Measurements from ENCODE around the gene C1orf210. TPM values are rescaled to one million over a fixed set of nuclear protein-coding genes. Genes with fewer than 3 reads are reported as not detected.

The C1orf210 gene
- total RNA-seq, 1 donor from 2014 or later = not detected

- ATAC-seq (ENCODE audit: poor library complexity) (no peak), DNase-seq (no peak)
- intact Hi-C loops (cut with DNase I) = no loop called here
Measured at GRCh38 chr1:43279666-43280065, 5.7 kb downstream of the C1orf210 start.

GRCh38 chr1:43279161-43279560 lies 6.2 kb downstream of the C1orf210 start:
- intact Hi-C loops (cut with DNase I) = no loop called here

GRCh38 chr1:43277116-43277876 lies 8.1 kb downstream of the C1orf210 start:
- ATAC-seq (ENCODE audit: poor library complexity) (no peak), DNase-seq (no peak)
- intact Hi-C loops (cut with DNase I) = no loop called here

More at GRCh38 chr1:43279161-43279560, 6.2 kb downstream of the C1orf210 start:
- DNase-seq (no peak), ATAC-seq (ENCODE audit: poor library complexity) (no peak)

GRCh38 chr1:43276673-43277072 lies 8.7 kb downstream of the C1orf210 start:
- DNase-seq = no peak
- ATAC-seq (ENCODE audit: poor library complexity) = no peak
- intact Hi-C loops (cut with DNase I) = no loop called here

GRCh38 chr1:43275826-43276620 lies 9.4 kb downstream of the C1orf210 start:
- ATAC-seq (ENCODE audit: poor library complexity) = no peak
- no peak for DNase-seq
- intact Hi-C loops (cut with DNase I) = no loop called here

GRCh38 chr1:43274804-43275180 lies 10.6 kb downstream of the C1orf210 start:
- intact Hi-C loops (cut with DNase I) = no loop called here

DNA sequence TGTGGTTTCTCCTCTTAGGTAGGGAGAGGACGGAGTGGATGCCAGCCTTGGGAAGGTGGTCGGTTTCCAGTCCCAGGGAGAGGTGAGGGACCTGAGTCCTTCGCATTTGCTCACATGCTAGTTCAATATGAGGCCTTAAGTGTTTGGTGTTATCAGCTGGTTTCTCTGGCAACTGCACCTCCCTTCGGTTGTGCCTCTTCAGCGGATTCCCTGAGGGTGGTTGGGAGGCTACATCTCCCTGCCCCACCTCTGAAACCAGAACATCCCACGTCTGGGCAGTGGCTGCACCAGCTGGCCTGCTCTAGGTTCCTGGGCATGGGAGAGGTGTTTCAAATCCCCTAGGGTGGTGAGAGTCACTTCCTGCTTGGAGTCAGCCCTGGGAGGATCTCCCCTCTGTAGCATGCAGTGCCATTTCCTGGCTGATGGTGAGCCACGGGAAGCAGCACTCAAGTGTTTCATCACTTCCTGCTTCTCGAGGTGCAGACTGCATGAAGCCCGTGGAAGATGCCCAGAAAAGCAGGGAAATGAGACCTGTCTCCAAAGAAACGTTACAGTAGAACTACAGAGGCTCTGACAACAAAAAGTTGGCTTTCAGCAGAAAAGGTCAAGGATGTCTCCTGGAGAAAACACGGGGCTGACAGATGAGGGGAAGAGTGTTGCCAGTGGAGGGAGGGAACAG lies 11.1 kb downstream of the C1orf210 start:
- intact Hi-C loops (cut with DNase I) = no loop called here
- ATAC-seq (ENCODE audit: poor library complexity) = peak; percentile 19
- no peak for DNase-seq

More at GRCh38 chr1:43274804-43275180, 10.6 kb downstream of the C1orf210 start:
- ATAC-seq (ENCODE audit: poor library complexity) (no peak), DNase-seq (no peak)

- ATAC-seq (ENCODE audit: poor library complexity) = no peak
- no peak for DNase-seq
- intact Hi-C loops (cut with DNase I) = no loop called here
Measured at GRCh38 chr1:43273708-43274107, 11.7 kb downstream of the C1orf210 start.

DNA sequence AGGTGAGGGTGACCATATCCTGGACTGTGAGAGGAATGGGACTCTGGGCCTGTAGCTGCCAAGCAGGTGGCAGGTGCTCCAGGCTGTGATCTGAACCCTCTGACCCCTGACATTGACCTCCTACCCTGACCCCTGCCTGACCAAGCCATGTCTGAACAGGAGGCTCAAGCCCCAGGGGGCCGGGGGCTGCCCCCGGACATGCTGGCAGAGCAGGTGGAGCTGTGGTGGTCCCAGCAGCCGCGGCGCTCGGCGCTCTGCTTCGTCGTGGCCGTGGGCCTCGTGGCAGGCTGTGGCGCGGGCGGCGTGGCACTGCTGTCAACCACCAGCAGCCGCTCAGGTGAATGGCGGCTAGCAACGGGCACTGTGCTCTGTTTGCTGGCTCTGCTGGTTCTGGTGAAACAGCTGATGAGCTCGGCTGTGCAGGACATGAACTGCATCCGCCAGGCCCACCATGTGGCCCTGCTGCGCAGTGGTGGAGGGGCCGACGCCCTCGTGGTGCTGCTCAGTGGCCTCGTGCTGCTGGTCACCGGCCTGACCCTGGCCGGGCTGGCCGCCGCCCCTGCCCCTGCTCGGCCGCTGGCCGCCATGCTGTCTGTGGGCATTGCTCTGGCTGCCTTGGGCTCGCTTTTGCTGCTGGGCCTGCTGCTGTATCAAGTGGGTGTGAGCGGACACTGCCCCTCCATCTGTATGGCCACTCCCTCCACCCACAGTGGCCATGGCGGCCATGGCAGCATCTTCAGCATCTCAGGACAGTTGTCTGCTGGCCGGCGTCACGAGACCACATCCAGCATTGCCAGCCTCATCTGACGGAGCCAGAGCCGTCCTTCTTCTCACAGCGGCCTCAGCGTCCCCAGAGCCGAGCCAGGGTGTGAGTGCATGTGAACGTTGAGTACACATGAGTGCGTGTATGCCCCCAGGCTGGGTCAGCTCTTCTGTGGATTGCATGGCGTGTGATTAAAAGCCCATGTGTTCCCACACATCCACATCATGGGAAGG lies 12.5 kb downstream of the C1orf210 start:
- ATAC-seq (ENCODE audit: poor library complexity) = no peak

DNA sequence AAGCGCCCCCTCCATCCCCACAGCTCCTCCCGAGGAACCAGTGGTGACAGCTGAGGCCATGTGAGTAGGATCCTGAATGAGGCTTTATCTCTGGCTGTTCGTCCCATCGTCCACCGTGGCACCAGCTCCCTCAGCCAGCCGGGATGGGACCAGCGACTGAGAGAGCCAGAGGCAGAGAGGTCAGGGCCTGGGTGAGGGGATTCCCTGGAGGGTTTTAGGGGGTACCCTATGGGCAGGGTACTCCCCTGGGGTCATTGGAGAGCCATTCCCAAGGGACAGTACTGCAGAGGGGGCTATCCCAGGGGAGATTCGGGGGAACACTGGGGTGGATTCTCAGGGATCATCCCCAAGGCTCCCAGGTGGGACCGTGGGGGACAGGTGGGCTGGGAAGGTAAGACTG lies 13.2 kb downstream of the C1orf210 start:
- intact Hi-C loops (cut with DNase I) = no loop called here
- no peak for ATAC-seq (ENCODE audit: poor library complexity)
- DNase-seq = no peak

More for the DNA sequence above, 12.5 kb downstream of the C1orf210 start:
- no peak for DNase-seq
- intact Hi-C loops (cut with DNase I) = no loop called here

GRCh38 chr1:43271186-43272118 lies 13.9 kb downstream of the C1orf210 start:
- ATAC-seq (ENCODE audit: poor library complexity) (no peak), DNase-seq (no peak)

GRCh38 chr1:43270421-43271095 lies 14.8 kb downstream of the C1orf210 start:
- ATAC-seq (ENCODE audit: poor library complexity) (peak; percentile 53), DNase-seq (no peak)
- intact Hi-C loops (cut with DNase I) = no loop called here

More at GRCh38 chr1:43271186-43272118, 13.9 kb downstream of the C1orf210 start:
- intact Hi-C loops (cut with DNase I) = no loop called here

- intact Hi-C loops (cut with DNase I) = no loop called here
- ATAC-seq (ENCODE audit: poor library complexity) (no peak), DNase-seq (no peak)
Measured at GRCh38 chr1:43269627-43270375, 15.6 kb downstream of the C1orf210 start, which contains the start of gene TMEM125. TSS of gene TMEM125 (plus strand) at chr1:43269983. CDS start at chr1:43272723, 2,740 bp downstream.

DNA sequence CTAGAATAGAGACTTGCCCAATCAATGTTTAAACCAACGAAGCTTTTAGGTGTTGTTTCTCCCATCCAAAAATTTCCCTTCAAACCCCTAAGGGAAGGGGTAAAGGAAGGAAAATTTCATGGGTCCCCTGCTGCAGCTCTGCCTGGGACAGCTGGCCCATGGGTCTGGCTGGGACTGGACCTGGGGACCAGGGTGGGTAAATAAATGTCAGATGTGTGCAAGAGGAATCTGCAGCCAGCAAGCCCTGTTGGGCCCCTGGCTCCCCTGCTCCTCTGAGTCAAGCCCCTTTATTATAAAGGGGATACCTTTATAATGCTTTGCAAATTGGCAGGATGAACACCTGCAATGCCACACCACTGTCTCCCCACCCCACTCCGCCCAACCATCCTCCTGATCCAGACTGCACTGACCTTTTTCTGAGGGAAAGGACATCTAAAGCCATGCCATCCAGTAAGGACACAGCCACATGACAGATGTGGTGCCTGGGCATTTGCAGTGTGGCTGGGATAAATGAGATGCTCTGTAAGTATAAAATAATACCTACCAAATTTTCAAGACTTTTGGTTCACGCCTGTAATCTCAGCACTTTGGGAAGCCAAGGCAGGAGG lies 17.5 kb downstream of the C1orf210 start:
- ATAC-seq (ENCODE audit: poor library complexity) = no peak
- intact Hi-C loops (cut with DNase I) = no loop called here

GRCh38 chr1:43267291-43267805 lies 18.0 kb downstream of the C1orf210 start:
- intact Hi-C loops (cut with DNase I) = no loop called here
- DNase-seq (no peak), ATAC-seq (ENCODE audit: poor library complexity) (no peak)

More for the DNA sequence above, 17.5 kb downstream of the C1orf210 start:
- no peak for DNase-seq

Measured in Right ventricle myocardium superior (tissue), 1 donor.